ENCODE measurements around the gene BICD1.

- no peak for TF ChIP-seq CTCF (conservative IDR thresholded peaks at IDR 0.05; ENCODE audit: low read depth, low read length)
- TF ChIP-seq EZH2 (IDR thresholded peaks at IDR 0.05; ENCODE audit: low read length, unreplicated experiment), result no peak
These were observed 6.3 kb upstream of the BICD1 start for GRCh38 chr12:32100361-32100760.
